ENCODE results near the gene WSCD2. TPM values are rescaled to one million over a fixed set of nuclear protein-coding genes. Genes with fewer than 3 reads are reported as not detected.

Gene WSCD2
- total and polyA plus RNA-seq, 2 donors (not counting 3 experiments of a cell fraction or from before 2014, with no cell fraction given), result not detected

GRCh38 chr12:108134744-108135143 lies 5.7 kb downstream of the WSCD2 start:
- CTCF ChIA-PET, result no interaction called here
- no TSS peak for BruUV-seq (replicated peaks)
- no peak for FAIRE-seq

More at GRCh38 chr12:108134744-108135143, 5.7 kb downstream of the WSCD2 start:
- Histone ChIP-seq H4K20me1 (replicated peaks; ENCODE audit: control insufficient read depth, extremely low read depth, insufficient read depth, low read length) (no peaks in the 10 kb centered on the region), H3K36me3 (ENCODE audit: control insufficient read depth in 2 of 2, extremely low read depth in 1 of 2, insufficient read depth in 2 of 2, low read length in 2 of 2) (no peaks in the 10 kb centered on the region), H3K9ac (replicated peaks; ENCODE audit: extremely low read depth, insufficient read depth, low read length) (no peak overlapping the region), H2AFZ (ENCODE audit: low read depth, low read length) (no peak overlapping the region), H3K9me3 (replicated peaks; ENCODE audit: control insufficient read depth, insufficient read depth, low read length) (no peaks in the 10 kb centered on the region), H3K27me3 (ENCODE audit: control insufficient read depth in 2 of 2, insufficient read depth in 2 of 2, low read length in 2 of 2) (no peaks in the 10 kb centered on the region), H3K4me3 (replicated peaks in 1 of 3; ENCODE audit: insufficient read depth in 1 of 3, low read depth in 1 of 3, low read length in 3 of 3) (no peak overlapping the region), H3K4me1 (ENCODE audit: control insufficient read depth, extremely low read depth, insufficient read depth, low read length) (no peaks in the 10 kb centered on the region), H3K79me2 (ENCODE audit: control insufficient read depth, insufficient read depth, low read length) (no peaks in the 10 kb centered on the region), H3K9me1 (replicated peaks; ENCODE audit: control insufficient read depth, extremely low read depth, insufficient read depth, low read length) (no peaks in the 10 kb centered on the region), H3K27ac (ENCODE audit: insufficient read depth, low read depth, low read length) (no peak overlapping the region), H3K4me2 (ENCODE audit: insufficient read depth, low read length) (no peak overlapping the region)
- TF ChIP-seq MYC (IDR thresholded peaks at IDR 0.05; ENCODE audit: low read depth, low read length), result no peak
- no peak for TF ChIP-seq CTCF (IDR thresholded peaks at IDR 0.05; ENCODE audit: extremely low read depth in 1 of 2, insufficient read depth in 1 of 2, low read depth in 1 of 2, low read length in 2 of 2)
- TF ChIP-seq POLR2A (IDR thresholded peaks at IDR 0.05; ENCODE audit: low read depth, low read length), result no peak
- no peak for TF ChIP-seq MAX (IDR thresholded peaks at IDR 0.05; ENCODE audit: insufficient read depth, insufficient read length)
- no peak for TF ChIP-seq EZH2 (IDR thresholded peaks at IDR 0.05; ENCODE audit: borderline replicate concordance, low read depth, low read length, severe bottlenecking)
- TF ChIP-seq JUN (IDR thresholded peaks at IDR 0.05; ENCODE audit: borderline replicate concordance, insufficient read depth, insufficient read length, low read depth), result no peak
- TF ChIP-seq POLR2AphosphoS5 (IDR thresholded peaks at IDR 0.05; ENCODE audit: insufficient read depth, low read depth, low read length), result no peak
- TF ChIP-seq GATA2 (IDR thresholded peaks at IDR 0.05; ENCODE audit: insufficient read depth, insufficient read length, low read depth, low read length), result no peak
- no peak for TF ChIP-seq FOS (IDR thresholded peaks at IDR 0.05; ENCODE audit: borderline replicate concordance, insufficient read depth, low read length)
- POLR2A ChIA-PET, result no interaction called here
- intact Hi-C loops (cut with micrococcal nuclease) (no loop called here), dilution Hi-C loops (cut with MboI; ENCODE audit: extremely low pct_ligation_motif_present, low sequenced_read_pairs) (no loop called here)
- DNase-seq (ENCODE audit: low read depth, low spot score), result no peak
